ENCODE data around the gene ITGA4. TPM values are rescaled to one million over a fixed set of nuclear protein-coding genes. Genes with fewer than 3 reads are reported as not detected.

Gene ITGA4
- polyA plus RNA-seq, 1 donor (not counting 4 experiments of a cell fraction or from before 2014, with no cell fraction given): 4.7 TPM

GRCh38 chr2:181558371-181558770, 101.2 kb downstream of the ITGA4 start:
- no peak overlapping the region for H3K4me3 ChIP-seq (ENCODE audit: control insufficient read depth in 2 of 3, extremely low read depth in 1 of 3, insufficient read depth in 2 of 3, low read depth in 1 of 3, low read length in 3 of 3)
- H3K27ac ChIP-seq (ENCODE audit: control insufficient read depth, insufficient read depth, low read length): no peak overlapping the region
- no peaks in the 10 kb centered on the region for H3K27me3 ChIP-seq (ENCODE audit: control insufficient read depth, extremely low read depth, insufficient read depth, low read length)
- no peaks in the 10 kb centered on the region for H3K9me1 ChIP-seq (ENCODE audit: control insufficient read depth, extremely low read depth, insufficient read depth, low read length)
- no peak overlapping the region for H3K4me2 ChIP-seq (ENCODE audit: control insufficient read depth, extremely low read depth, insufficient read depth, low read depth, low read length)
- H3K79me2 ChIP-seq (ENCODE audit: control insufficient read depth, insufficient read depth, low read length): no peaks in the 10 kb centered on the region
- peaks cover under 1% of the 10 kb centered on the region for H3K4me1 ChIP-seq (ENCODE audit: control insufficient read depth, extremely low read depth, insufficient read depth, low read length)
- H3K9me3 ChIP-seq (ENCODE audit: control insufficient read depth, low read depth, low read length): no peaks in the 10 kb centered on the region
- H3K9ac ChIP-seq (ENCODE audit: control insufficient read depth, extremely low read depth, insufficient read depth, low read length): no peak overlapping the region
- DNase-seq (ENCODE audit: low read depth, low spot score) (no peak), FAIRE-seq (no peak)
- H3K36me3 ChIP-seq (ENCODE audit: control insufficient read depth in 2 of 2, extremely low read depth in 1 of 2, insufficient read depth in 2 of 2, low read length in 2 of 2): no peaks in the 10 kb centered on the region
- no peak overlapping the region for H2AFZ ChIP-seq (ENCODE audit: control insufficient read depth, low read length)
- H4K20me1 ChIP-seq (ENCODE audit: control insufficient read depth, extremely low read depth, insufficient read depth, low read length): no peaks in the 10 kb centered on the region
- dilution Hi-C loops (cut with MboI; ENCODE audit: extremely low pct_ligation_motif_present, low sequenced_read_pairs): no loop called here
- no peak for TF ChIP-seq EZH2 (IDR thresholded peaks at IDR 0.05; ENCODE audit: low read length)
- TF ChIP-seq, protein P1, sequence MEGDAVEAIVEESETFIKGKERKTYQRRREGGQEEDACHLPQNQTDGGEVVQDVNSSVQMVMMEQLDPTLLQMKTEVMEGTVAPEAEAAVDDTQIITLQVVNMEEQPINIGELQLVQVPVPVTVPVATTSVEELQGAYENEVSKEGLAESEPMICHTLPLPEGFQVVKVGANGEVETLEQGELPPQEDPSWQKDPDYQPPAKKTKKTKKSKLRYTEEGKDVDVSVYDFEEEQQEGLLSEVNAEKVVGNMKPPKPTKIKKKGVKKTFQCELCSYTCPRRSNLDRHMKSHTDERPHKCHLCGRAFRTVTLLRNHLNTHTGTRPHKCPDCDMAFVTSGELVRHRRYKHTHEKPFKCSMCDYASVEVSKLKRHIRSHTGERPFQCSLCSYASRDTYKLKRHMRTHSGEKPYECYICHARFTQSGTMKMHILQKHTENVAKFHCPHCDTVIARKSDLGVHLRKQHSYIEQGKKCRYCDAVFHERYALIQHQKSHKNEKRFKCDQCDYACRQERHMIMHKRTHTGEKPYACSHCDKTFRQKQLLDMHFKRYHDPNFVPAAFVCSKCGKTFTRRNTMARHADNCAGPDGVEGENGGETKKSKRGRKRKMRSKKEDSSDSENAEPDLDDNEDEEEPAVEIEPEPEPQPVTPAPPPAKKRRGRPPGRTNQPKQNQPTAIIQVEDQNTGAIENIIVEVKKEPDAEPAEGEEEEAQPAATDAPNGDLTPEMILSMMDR (optimal IDR thresholded peaks at IDR 0.05 in 1 of 3, IDR thresholded peaks at IDR 0.05 in 1 of 3, conservative IDR thresholded peaks at IDR 0.05 in 1 of 3; ENCODE audit: extremely low read depth in 1 of 3, insufficient read depth in 2 of 3, low read length in 3 of 3): no peak

DNA sequence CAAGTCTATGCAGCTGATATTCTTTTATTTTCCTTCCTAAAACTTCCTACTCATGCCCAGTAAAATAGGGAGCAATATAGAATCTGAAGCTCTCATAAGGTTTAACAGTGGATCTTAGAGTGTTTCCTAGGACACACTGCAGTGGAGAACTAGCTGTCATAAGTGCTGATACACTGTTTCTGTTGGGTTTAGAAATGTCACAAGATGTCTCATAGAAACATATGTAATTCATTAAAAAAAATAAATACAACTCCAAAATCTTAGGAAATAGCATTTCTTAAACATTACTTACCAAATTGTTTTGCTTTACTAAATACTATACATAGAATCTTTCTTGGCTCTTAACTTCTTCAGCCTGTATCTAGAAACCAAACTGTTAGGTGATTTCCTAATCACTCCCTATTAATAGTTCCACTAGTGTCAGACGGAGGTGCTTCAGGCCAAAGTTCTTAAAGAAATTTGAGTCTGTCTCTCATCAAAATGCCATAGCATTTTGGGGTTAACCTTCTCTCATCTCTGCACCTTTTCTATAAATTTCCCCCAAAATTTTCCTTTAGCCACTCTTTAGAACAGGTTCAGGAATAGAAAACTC, 106.0 kb downstream of the ITGA4 start:
- no peak for FAIRE-seq
- Histone ChIP-seq H3K27me3 (ENCODE audit: control insufficient read depth, extremely low read depth, insufficient read depth, low read length) (no peaks in the 10 kb centered on the region), H3K27ac (ENCODE audit: control insufficient read depth, insufficient read depth, low read length) (no peak overlapping the region), H3K4me1 (ENCODE audit: control insufficient read depth, extremely low read depth, insufficient read depth, low read length) (no peaks in the 10 kb centered on the region), H3K4me3 (ENCODE audit: control insufficient read depth in 2 of 3, extremely low read depth in 1 of 3, insufficient read depth in 2 of 3, low read depth in 1 of 3, low read length in 3 of 3) (no peak overlapping the region), H3K9me1 (ENCODE audit: control insufficient read depth, extremely low read depth, insufficient read depth, low read length) (no peaks in the 10 kb centered on the region), H3K9ac (ENCODE audit: control insufficient read depth, extremely low read depth, insufficient read depth, low read length) (no peak overlapping the region), H3K36me3 (ENCODE audit: control insufficient read depth in 2 of 2, extremely low read depth in 1 of 2, insufficient read depth in 2 of 2, low read length in 2 of 2) (no peaks in the 10 kb centered on the region), H3K4me2 (ENCODE audit: control insufficient read depth, extremely low read depth, insufficient read depth, low read depth, low read length) (no peak overlapping the region), H4K20me1 (ENCODE audit: control insufficient read depth, extremely low read depth, insufficient read depth, low read length) (no peaks in the 10 kb centered on the region), H3K79me2 (ENCODE audit: control insufficient read depth, insufficient read depth, low read length) (no peaks in the 10 kb centered on the region), H2AFZ (ENCODE audit: control insufficient read depth, low read length) (no peak overlapping the region), H3K9me3 (ENCODE audit: control insufficient read depth, low read depth, low read length) (no peaks in the 10 kb centered on the region)
- TF ChIP-seq, protein P1 (optimal IDR thresholded peaks at IDR 0.05 in 1 of 3, IDR thresholded peaks at IDR 0.05 in 1 of 3, conservative IDR thresholded peaks at IDR 0.05 in 1 of 3; ENCODE audit: extremely low read depth in 1 of 3, insufficient read depth in 2 of 3, low read length in 3 of 3): no peak
- no peak for TF ChIP-seq EZH2 (IDR thresholded peaks at IDR 0.05; ENCODE audit: low read length)
- dilution Hi-C loops (cut with MboI; ENCODE audit: extremely low pct_ligation_motif_present, low sequenced_read_pairs): no loop called here
- DNase-seq (ENCODE audit: low read depth, low spot score): no peak

Measured in keratinocyte (primary cell).